NCI-H226 (cell line): ENCODE results near the gene ANKRD39.

Experiments used
- DNase-seq: peaks from one replicate; pipeline ENCODE4 v3.0.0-alpha.2; 2015

ANKRD39 gene

GRCh38 chr2:96824079-96824870 lies 33.5 kb downstream of the ANKRD39 start:
- peak; percentile 78 for DNase-seq

- no peak for DNase-seq
Observed at GRCh38 chr2:96823198-96823597, 34.6 kb downstream of the ANKRD39 start.

- DNase-seq, result no peak
Observed at GRCh38 chr2:96822786-96823185, 35.0 kb downstream of the ANKRD39 start.

GRCh38 chr2:96821113-96821675 lies 36.6 kb downstream of the ANKRD39 start:
- no peak for DNase-seq

GRCh38 chr2:96819876-96820511 lies 37.8 kb downstream of the ANKRD39 start:
- no peak for DNase-seq

GRCh38 chr2:96819128-96819875 lies 38.5 kb downstream of the ANKRD39 start:
- DNase-seq, result no peak

- no peak for DNase-seq
Observed at GRCh38 chr2:96817882-96818281, 39.9 kb downstream of the ANKRD39 start.

GRCh38 chr2:96816836-96817702 lies 40.7 kb downstream of the ANKRD39 start:
- DNase-seq, result no peak

- peak; percentile 89 for DNase-seq
Observed at GRCh38 chr2:96816127-96816835, 41.5 kb downstream of the ANKRD39 start, which contains the start of gene CNNM3. Gene CNNM3, plus strand, starts transcription at chr2:96816268. Its CDS starts 10 bp downstream, at chr2:96816278.

GRCh38 chr2:96815326-96816126 lies 42.3 kb downstream of the ANKRD39 start:
- peak; percentile 34 for DNase-seq

- DNase-seq, result no peak
Observed at GRCh38 chr2:96813656-96814055, 44.2 kb downstream of the ANKRD39 start.

- no peak for DNase-seq
Observed at GRCh38 chr2:96811917-96812316, 45.9 kb downstream of the ANKRD39 start.

- no peak for DNase-seq
Observed at GRCh38 chr2:96810783-96811192, 47.0 kb downstream of the ANKRD39 start.

- DNase-seq, result no peak
Observed at GRCh38 chr2:96809951-96810782, 47.6 kb downstream of the ANKRD39 start.

GRCh38 chr2:96809216-96809882 lies 48.5 kb downstream of the ANKRD39 start:
- no peak for DNase-seq

- DNase-seq, result no peak
Observed at GRCh38 chr2:96808176-96808837, 49.5 kb downstream of the ANKRD39 start.

GRCh38 chr2:96807127-96807471 lies 50.7 kb downstream of the ANKRD39 start:
- no peak for DNase-seq

GRCh38 chr2:96806468-96807126 lies 51.2 kb downstream of the ANKRD39 start:
- no peak for DNase-seq
